Pancreas (tissue), 10 donors: Measurements from ENCODE around the gene MAPK8. TPM values are rescaled to one million over a fixed set of nuclear protein-coding genes. Genes with fewer than 3 reads are reported as not detected.
A peak's percentile ranks its signal among the peaks of the same experiment; 100 is the strongest.

Experiments used
- ATAC-seq, 4 donors: fragments of 200-7000 bp; cut with Tn5 transposase; one replicate each; pipeline versions ENCODE4 v1.8.0 to v1.9.1; 2020; ENCODE audit warnings: mild to moderate bottlenecking in 4 of 4, moderate library complexity in 4 of 4
- DNase-seq, 6 donors: peaks; one replicate each; pipeline ENCODE4 v3.0.0-alpha.2; 2020
- FAIRE-seq: peaks from 2 replicates; lab custom pipeline; 2012; peaks lifted over from hg19 to GRCh38; lab: Jason Lieb, UNC
- H3K27ac ChIP-seq, 4 donors: fragments of 200-600 bp; sonication (generic); 1 replicate in 3 of 4; 2 replicates in 1 of 4; pipeline versions ENCODE4 v1.5.0 to v1.8.0; 2020
- H3K27me3 ChIP-seq, 4 donors: fragments of 200-600 bp; one replicate each; pipeline ENCODE4 v1.8.0; 2021
- H3K36me3 ChIP-seq, 3 donors: fragments of 200-600 bp; sonication (generic) in 1 of 3; one replicate each; pipeline versions ENCODE4 v1.5.0 to v1.8.0; 2020 to 2021
- H3K4me1 ChIP-seq, 3 donors: fragments of 200-600 bp; one replicate each; pipeline ENCODE4 v1.8.0; 2021
- H3K4me3 ChIP-seq, 4 donors: fragments of 200-600 bp; sonication (generic) in 2 of 4; one replicate each; pipeline versions ENCODE4 v1.5.0 to v1.8.0; 2020 to 2021
- H3K9me3 ChIP-seq, 4 donors: fragments of 200-600 bp; one replicate each; pipeline ENCODE4 v1.8.0; 2021
- WGBS, 2 donors: extraction: QIAGEN DNeasy Blood & Tissue Kit; methylation state at CpG; one replicate each; pipeline ENCODE4 v1.1.7; 2013; 5-methylcytosine and 5-hydroxymethylcytosine counted together
- intact Hi-C, 3 donors: fragments of 100-400 bp; cut with DNase I; formaldehyde crosslinking; loops; one replicate each; pipeline versions ENCODE4 v1.11.1 to v1.14.2; 2022
- polyA plus RNA-seq, 2 donors: library from polyadenylated mRNA; stranded (reverse); fragments of 200-250 nt; gene quantifications; one replicate each; pipeline ENCODE4 v1.2.3, GENCODE V29; 2013
- total RNA-seq, 6 donors: library from RNA; stranded (reverse); fragmentation: NEBNext Ultra II Directional in 4 of 6; extraction: Animal tissue kit (Norgen Biotek cat#: 25700) in 4 of 6; gene quantifications; one replicate each; pipeline versions ENCODE4 v1.2.1 to v1.2.4, GENCODE V29; 2021 to 2023
- TF ChIP-seq, protein P1 (sequence below), 4 donors: fragments of 200-600 bp; sonication (generic) in 3 of 4; IDR thresholded peaks; one replicate each; pipeline versions ENCODE4 v1.5.0 to v1.8.0; 2021; ENCODE audit warnings: antibody characterized with exemption in 4 of 4
- donor health status: healthy with polysubstance abuse.
- donor health status: DM: no; HTN: no; CAD: no; lungs with moderate emphysema.
- donor health status: DM: no; HTN: no; CAD: no.
- donor health status: control.
- donor health status: control.
- donor health status: Bipolar disorder and iron deficiency.
- donor health status: DM: yes; HTN: yes; CAD: no.
- donor health status: DM: no; HTN: no; CAD: no.
- donor health status: DM: no; HTN: no; CAD: no.
- donor health status: DM: yes; HTN: yes; CAD: no.

The MAPK8 gene
- total and polyA plus RNA-seq, 8 donors: 4.0 to 25.5 (median 17.0) TPM

DNA sequence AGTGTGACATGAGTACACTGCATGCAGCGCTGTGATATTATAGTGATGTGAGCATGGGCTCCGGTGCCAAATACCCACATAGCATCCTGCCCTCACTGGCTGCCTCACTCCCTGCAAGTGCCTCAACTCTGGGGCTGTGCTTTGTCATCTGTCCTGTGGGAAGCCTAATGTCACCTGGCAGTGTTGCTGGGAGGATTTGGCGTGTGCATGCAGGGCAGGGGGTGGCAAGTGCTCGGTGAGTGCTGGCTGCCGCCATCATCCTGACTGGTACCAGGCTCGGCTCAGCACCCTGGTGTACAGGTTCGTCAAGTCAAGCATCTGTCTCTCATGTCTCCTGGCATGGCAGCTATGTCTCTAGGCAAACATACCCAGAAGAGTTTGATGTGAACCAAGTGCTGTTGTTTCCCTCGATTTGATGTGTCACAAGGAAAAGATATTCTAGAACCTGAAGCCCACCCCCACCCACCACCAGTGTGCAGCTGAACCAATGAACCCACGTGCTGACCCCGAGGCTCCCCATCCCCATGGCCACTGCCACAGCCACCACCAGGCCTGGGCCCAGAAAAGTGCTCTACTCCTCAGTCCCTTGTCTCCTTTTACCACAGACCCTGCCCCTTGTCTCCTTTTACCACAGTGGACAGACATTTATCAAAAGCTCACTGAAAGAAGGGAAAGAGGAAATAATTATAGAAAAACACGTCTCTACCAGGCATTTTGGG, 135.8 kb downstream of the MAPK8 start:
- Histone ChIP-seq H3K36me3 (no peaks in the 10 kb centered on the region), H3K27ac (no peak overlapping the region), H3K4me1 (peaks cover 7% of the 10 kb centered on the region in 3 donors), H3K9me3 (no peaks in the 10 kb centered on the region), H3K4me3 (no peak overlapping the region), H3K27me3 (no peaks in the 10 kb centered on the region)
- TF ChIP-seq, protein P1, sequence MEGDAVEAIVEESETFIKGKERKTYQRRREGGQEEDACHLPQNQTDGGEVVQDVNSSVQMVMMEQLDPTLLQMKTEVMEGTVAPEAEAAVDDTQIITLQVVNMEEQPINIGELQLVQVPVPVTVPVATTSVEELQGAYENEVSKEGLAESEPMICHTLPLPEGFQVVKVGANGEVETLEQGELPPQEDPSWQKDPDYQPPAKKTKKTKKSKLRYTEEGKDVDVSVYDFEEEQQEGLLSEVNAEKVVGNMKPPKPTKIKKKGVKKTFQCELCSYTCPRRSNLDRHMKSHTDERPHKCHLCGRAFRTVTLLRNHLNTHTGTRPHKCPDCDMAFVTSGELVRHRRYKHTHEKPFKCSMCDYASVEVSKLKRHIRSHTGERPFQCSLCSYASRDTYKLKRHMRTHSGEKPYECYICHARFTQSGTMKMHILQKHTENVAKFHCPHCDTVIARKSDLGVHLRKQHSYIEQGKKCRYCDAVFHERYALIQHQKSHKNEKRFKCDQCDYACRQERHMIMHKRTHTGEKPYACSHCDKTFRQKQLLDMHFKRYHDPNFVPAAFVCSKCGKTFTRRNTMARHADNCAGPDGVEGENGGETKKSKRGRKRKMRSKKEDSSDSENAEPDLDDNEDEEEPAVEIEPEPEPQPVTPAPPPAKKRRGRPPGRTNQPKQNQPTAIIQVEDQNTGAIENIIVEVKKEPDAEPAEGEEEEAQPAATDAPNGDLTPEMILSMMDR (IDR thresholded peaks at IDR 0.05): no peak
- 76 to 81% methylated on average over 11 of the region's 11 CpGs for WGBS, 2 donors
- intact Hi-C loops: no loop called here
- ATAC-seq (no peak), FAIRE-seq (no peak), DNase-seq (peak in 3 of 6 donors; percentile 5 to 41 (median 6))

DNA sequence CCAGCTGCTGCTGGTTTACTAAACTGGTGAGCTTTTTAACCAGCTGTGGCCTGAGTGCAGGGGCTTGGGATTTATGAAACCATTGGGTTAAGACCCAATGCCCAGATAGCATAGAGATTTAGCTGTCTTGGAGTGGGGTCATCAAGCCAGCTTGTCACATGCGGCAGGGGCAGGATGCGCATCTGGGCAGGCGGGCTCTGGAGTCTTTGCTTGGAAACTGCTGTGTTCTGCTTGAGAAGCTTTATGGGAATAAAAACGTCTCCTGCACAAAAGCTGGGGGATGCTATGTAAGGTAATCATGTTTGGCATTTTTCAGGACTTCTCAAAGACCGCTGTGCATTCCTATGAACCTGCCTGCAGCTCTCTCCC, 136.3 kb downstream of the MAPK8 start:
- intact Hi-C loops: no loop called here
- no peak for ATAC-seq

DNA sequence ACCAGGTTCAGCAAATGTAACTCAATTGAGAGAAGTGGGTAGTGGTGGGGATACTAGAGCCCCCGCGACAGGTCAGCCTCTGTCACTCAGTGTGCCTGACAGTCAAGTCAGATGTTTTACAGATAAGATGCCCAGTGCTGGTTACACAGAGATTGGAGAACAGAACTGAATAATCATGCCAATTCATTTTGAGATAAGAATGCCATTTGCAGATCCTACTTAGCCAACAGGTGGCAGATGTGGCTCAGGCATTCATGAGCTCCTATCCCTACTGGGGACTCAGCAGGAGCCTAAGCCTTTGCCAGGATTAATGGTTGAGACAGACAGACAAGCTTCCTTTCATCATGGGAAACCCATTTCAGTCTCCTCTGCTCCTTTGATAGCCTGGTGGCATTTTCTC, 137.8 kb downstream of the MAPK8 start:
- no peaks in the 10 kb centered on the region for H3K9me3 ChIP-seq
- 6 to 10% methylated on average over 2 of the region's 2 CpGs for WGBS, 2 donors
- intact Hi-C loops: no loop called here
- H3K4me1 ChIP-seq: peaks cover 1 to 3% (median 3%) of the 10 kb centered on the region in 3 donors
- H3K27ac ChIP-seq: no peak overlapping the region
- no peaks in the 10 kb centered on the region for H3K27me3 ChIP-seq
- ATAC-seq: peak in 3 of 4 donors; percentile 21 to 47 (median 31)
- no peak for DNase-seq
- H3K36me3 ChIP-seq: no peaks in the 10 kb centered on the region
- no peak overlapping the region for H3K4me3 ChIP-seq
- FAIRE-seq: no peak
- TF ChIP-seq, protein P1 (IDR thresholded peaks at IDR 0.05): no peak

More for the DNA sequence above, 136.3 kb downstream of the MAPK8 start:
- no peaks in the 10 kb centered on the region for H3K36me3 ChIP-seq
- no peak overlapping the region for H3K4me3 ChIP-seq
- no peak overlapping the region for H3K27ac ChIP-seq
- peak in 1 of 6 donors; percentile 3 for DNase-seq
- H3K9me3 ChIP-seq: no peaks in the 10 kb centered on the region
- TF ChIP-seq, protein P1 (IDR thresholded peaks at IDR 0.05): no peak
- FAIRE-seq: no peak
- WGBS, 2 donors: 73 to 83% methylated on average over 5 of the region's 5 CpGs
- H3K4me1 ChIP-seq: peaks cover 7% of the 10 kb centered on the region in 3 donors
- H3K27me3 ChIP-seq: no peaks in the 10 kb centered on the region

DNA sequence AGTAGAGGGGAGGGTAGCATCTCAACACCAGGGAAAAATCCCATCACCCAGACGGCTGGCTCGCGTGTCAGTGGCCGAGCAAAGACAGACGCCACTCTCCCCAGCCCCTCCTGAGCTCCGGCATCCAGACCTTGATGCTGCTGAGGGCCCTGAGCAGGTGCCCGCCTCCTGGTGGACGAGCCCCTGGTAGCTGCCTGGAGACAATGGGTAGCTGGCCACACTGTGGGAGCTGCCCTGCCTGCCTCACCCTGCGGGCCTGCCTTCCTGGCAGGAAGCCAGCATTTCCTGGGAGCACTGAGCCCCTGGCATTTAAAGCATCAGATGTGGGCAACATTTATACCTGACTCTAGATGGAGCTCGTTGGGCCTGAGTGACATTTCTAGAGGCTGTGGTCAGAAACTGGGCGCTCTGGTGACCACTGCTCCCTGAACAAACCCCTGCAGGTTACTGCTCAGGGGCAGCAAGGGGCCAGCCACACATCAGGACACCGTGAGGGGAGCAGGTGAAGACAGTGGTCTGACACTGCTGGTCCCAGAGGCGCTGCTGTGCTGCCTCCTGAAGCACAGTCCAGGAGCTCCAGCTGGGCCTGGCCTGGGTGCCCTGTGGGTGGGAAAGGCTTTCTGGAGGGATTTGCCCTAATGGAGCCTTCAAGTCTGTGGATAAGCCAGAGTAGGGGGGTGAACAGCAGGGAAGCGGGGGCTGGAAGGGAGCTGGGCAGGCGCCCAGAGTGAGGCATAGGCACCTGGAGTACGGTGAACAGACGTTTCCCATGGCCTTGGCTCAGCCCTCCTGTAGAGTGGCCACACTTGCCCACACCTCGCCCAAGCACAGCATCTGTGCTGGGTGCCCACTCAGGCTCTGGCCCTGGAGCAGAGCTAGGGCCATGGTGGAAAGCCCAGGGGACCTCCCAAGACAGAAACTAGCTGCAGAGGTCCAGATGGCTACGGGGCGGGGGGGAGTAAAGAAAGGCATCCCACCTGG, 138.7 kb downstream of the MAPK8 start:
- FAIRE-seq (no peak), DNase-seq (peak in 2 of 6 donors; percentile 32 to 57), ATAC-seq (no peak)
- TF ChIP-seq, protein P1 (IDR thresholded peaks at IDR 0.05): no peak
- Histone ChIP-seq H3K36me3 (no peaks in the 10 kb centered on the region), H3K4me1 (no peaks in the 10 kb centered on the region), H3K27ac (no peak overlapping the region), H3K4me3 (no peak overlapping the region), H3K9me3 (no peaks in the 10 kb centered on the region), H3K27me3 (no peaks in the 10 kb centered on the region)
- intact Hi-C loops: no loop called here
- 71 to 76% methylated on average over 20 of the region's 20 CpGs for WGBS, 2 donors
